Neural progenitor cell (in vitro differentiated cells): ENCODE data around the gene FALEC.

Source experiments
- EZH2 ChIP-seq: fragments of 200-600 bp; sonication (generic); IDR thresholded peaks from 2 replicates; pipeline ENCODE4 v1.6.1; 2017; ENCODE audit warnings: antibody characterized with exemption, mild to moderate bottlenecking, moderate library complexity
- EZH2phosphoT487 ChIP-seq: fragments of 200-600 bp; sonication (generic); IDR thresholded peaks from 2 replicates; pipeline ENCODE4 v1.6.1; 2017; ENCODE audit warnings: antibody characterized with exemption
- TF ChIP-seq, protein P1 (sequence below): fragments of 200-600 bp; sonication (generic); IDR thresholded peaks from 2 replicates; pipeline ENCODE4 v1.5.1; 2017; ENCODE audit warnings: antibody characterized with exemption, mild to moderate bottlenecking

DNA sequence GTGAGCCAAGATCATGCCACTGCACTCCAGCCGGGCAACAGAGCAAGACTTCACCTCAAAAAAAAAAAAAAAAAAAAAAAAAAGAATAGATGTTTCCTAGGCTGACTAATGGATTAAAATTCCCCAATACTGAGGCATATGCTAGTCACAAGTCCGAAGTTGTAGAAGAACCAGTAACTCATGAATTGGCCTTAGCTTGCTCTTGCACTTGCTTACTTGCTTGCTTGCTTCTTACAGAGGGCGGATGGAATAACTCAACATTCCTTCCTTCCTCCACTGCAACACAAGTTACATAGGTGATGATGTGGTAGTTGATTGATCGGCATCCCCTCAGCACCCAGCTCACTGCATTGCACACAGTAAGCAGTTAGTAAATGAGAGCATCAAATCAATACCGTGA lies 31.1 kb upstream of the FALEC start:
- TF ChIP-seq EZH2, result no peak
- TF ChIP-seq, protein P1, sequence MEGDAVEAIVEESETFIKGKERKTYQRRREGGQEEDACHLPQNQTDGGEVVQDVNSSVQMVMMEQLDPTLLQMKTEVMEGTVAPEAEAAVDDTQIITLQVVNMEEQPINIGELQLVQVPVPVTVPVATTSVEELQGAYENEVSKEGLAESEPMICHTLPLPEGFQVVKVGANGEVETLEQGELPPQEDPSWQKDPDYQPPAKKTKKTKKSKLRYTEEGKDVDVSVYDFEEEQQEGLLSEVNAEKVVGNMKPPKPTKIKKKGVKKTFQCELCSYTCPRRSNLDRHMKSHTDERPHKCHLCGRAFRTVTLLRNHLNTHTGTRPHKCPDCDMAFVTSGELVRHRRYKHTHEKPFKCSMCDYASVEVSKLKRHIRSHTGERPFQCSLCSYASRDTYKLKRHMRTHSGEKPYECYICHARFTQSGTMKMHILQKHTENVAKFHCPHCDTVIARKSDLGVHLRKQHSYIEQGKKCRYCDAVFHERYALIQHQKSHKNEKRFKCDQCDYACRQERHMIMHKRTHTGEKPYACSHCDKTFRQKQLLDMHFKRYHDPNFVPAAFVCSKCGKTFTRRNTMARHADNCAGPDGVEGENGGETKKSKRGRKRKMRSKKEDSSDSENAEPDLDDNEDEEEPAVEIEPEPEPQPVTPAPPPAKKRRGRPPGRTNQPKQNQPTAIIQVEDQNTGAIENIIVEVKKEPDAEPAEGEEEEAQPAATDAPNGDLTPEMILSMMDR, result no peak
- TF ChIP-seq EZH2phosphoT487, result no peak
